ENCODE data around the gene UPF2. TPM values are rescaled to one million over a fixed set of nuclear protein-coding genes. Genes with fewer than 3 reads are reported as not detected.
A peak's percentile ranks its signal among the peaks of the same experiment; 100 is the strongest.

Gene UPF2
- total and polyA plus RNA-seq, 2 of the 4 experiments (the other 2 are of a cell fraction): 9.2 to 14.3 TPM

GRCh38 chr10:12077580-12078180 lies 35.1 kb upstream of the UPF2 start:
- Histone ChIP-seq H2AK9ac (replicated peaks; ENCODE audit: low read depth, low read length, poor library complexity) (peak overlapping the region; percentile 35), H3K56ac (ENCODE audit: extremely low read depth, insufficient read depth, low read length) (no peak overlapping the region), H3K27ac (ENCODE audit: insufficient read depth, low read length) (no peak overlapping the region), H3K9me3 (ENCODE audit: control insufficient read depth, insufficient read depth, low read length) (no peaks in the 10 kb centered on the region), H3K36me3 (ENCODE audit: control insufficient read depth, insufficient read depth, low read length) (peaks cover 3% of the 10 kb centered on the region; the same call in 1 of the 2 replicates), H3K14ac (replicated peaks; ENCODE audit: low read depth, low read length) (no peak overlapping the region), H4K5ac (ENCODE audit: low read depth, low read length) (no peak overlapping the region), H3K4me2 (ENCODE audit: low read depth, low read length) (no peak overlapping the region), H4K20me1 (ENCODE audit: insufficient read depth, low read length) (no peaks in the 10 kb centered on the region), H2AK5ac (ENCODE audit: low read depth, low read length) (no peak overlapping the region), H2BK5ac (ENCODE audit: low read depth, low read length, poor library complexity, severe bottlenecking) (no peak overlapping the region), H2BK15ac (ENCODE audit: low read depth, low read length) (no peak overlapping the region), H3K9ac (ENCODE audit: low read depth, low read length) (no peak overlapping the region), H3K9me1 (ENCODE audit: insufficient read depth, low read length) (peaks cover 3% of the 10 kb centered on the region; the same call in 1 of the 2 replicates), H2BK20ac (ENCODE audit: low read depth, low read length) (no peak overlapping the region), H3K27me3 (ENCODE audit: control insufficient read depth, insufficient read depth, low read length) (no peaks in the 10 kb centered on the region), H3K18ac (ENCODE audit: low read depth, low read length) (no peak overlapping the region), H3K79me1 (ENCODE audit: low read depth in 1 of 2, low read length in 2 of 2) (peaks cover 5 to 14% of the 10 kb centered on the region in 2 experiments; a peak in 3 of 4 replicates), H3K23ac (ENCODE audit: low read depth, low read length) (no peak overlapping the region; the same call in 1 of the 2 replicates), H3K4me3 (ENCODE audit: insufficient read depth, low read depth, low read length) (no peak overlapping the region), H3K4me1 (ENCODE audit: control insufficient read depth, insufficient read depth, low read length) (peaks cover 2% of the 10 kb centered on the region; the same call in 1 of the 2 replicates), H4K8ac (ENCODE audit: low read depth in 2 of 2, low read length in 2 of 2) (no peak overlapping the region), H2AFZ (replicated peaks; ENCODE audit: low read length, poor library complexity) (no peak overlapping the region), H2BK120ac (ENCODE audit: low read depth, low read length) (no peak overlapping the region), H3K4ac (ENCODE audit: low read depth, low read length) (no peak overlapping the region), H4K91ac (ENCODE audit: insufficient read depth, low read depth, low read length) (no peak overlapping the region)
- no peak for DNase-seq
- BruUV-seq (replicated peaks): no TSS peak
- TF ChIP-seq SMC3 (IDR thresholded peaks at IDR 0.05; ENCODE audit: low read depth, low read length): no peak
- TF ChIP-seq CEBPB (IDR thresholded peaks at IDR 0.05; ENCODE audit: low read depth, low read length): no peak
- no peak for TF ChIP-seq MAZ (IDR thresholded peaks at IDR 0.05; ENCODE audit: borderline replicate concordance, low read depth, low read length)
- TF ChIP-seq NFE2L2 (IDR thresholded peaks at IDR 0.05; ENCODE audit: low read depth, low read length): no peak
- TF ChIP-seq BHLHE40 (IDR thresholded peaks at IDR 0.05; ENCODE audit: low read depth, low read length): no peak
- no peak for TF ChIP-seq RFX5 (IDR thresholded peaks at IDR 0.05; ENCODE audit: low read depth, low read length)
- no peak for TF ChIP-seq MAFK (IDR thresholded peaks at IDR 0.05; ENCODE audit: low read depth, low read length)
- no peak for TF ChIP-seq USF2 (IDR thresholded peaks at IDR 0.05; ENCODE audit: low read depth, low read length)
- TF ChIP-seq MXI1 (IDR thresholded peaks at IDR 0.05; ENCODE audit: borderline replicate concordance, low read depth, low read length): no peak
- dilution Hi-C loops (cut with HindIII; ENCODE audit: low sequenced_read_pairs, unreplicated experiment) (no loop called here), intact Hi-C loops (cut with micrococcal nuclease) (no loop called here), in situ Hi-C loops (cut with MboI; ENCODE audit: low sequenced_read_pairs) (no loop called here)
- 100% methylated on average over 2 of the region's 9 CpGs; no CpG with 5 or more reads in 1 of the 2 experiments for WGBS, 2 experiments (ENCODE audit: extremely low coverage in 2 of 2, insufficient read length in 1 of 2)
- ChIA-PET POLR2A (ENCODE audit: unreplicated experiment) (no interaction called here), CTCF (no interaction called here)
- no peak for ATAC-seq (ENCODE audit: low read depth)
